HG02610 (cell line): Measurements from ENCODE around the gene RNF40.

ENCODE experiments used
- ATAC-seq: cut with Tn5 transposase; IDR thresholded peaks from one replicate; pipeline ENCODE4 v1.9.1; 2021; ENCODE audit warnings: mild to moderate bottlenecking, moderate library complexity; ENCODE audit not compliant: unreplicated experiment

Gene RNF40

DNA sequence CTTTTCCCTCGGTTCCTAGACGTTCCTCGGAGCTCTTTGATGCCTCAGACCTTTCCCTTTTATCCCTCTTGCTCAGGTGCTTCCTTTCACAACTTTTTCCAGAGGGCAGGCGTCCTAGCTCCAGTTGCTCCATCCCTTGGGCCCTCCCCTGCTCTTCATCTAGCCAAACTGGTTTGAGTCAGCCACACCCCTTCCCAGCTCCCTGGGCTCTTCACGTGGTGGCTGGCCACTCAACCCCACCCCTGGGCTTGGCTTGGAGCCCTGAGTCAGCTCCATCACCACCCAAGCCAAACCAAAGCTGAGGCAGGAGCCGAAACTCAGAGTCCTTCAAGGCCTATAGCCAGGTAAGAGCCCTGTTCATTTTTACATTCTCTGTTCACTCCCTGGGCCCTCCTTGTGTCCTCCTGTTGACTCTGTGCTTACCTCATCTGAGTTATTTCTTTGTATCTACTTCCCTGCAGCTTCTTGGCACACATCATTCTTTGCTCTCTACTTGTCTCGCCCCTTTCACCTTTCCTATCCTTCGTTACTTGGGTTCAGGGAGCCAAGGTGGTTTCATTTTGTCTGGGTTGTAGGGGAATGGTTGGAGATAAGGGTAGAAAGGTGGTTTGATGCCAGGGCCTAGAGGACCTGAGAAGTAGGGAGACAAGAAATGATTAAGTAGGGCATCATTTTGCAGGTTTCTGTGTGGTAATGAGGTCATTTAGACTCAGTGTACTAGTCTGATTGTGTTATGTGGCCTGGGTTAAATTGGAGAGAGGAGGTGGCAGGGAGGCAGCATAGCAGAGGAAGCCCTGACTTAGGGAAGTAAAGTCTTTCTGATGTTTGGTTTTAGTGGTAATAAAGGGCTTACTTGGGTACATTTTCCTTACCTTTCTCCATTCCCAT lies 21.5 kb upstream of the RNF40 start:
- no peak for ATAC-seq

DNA sequence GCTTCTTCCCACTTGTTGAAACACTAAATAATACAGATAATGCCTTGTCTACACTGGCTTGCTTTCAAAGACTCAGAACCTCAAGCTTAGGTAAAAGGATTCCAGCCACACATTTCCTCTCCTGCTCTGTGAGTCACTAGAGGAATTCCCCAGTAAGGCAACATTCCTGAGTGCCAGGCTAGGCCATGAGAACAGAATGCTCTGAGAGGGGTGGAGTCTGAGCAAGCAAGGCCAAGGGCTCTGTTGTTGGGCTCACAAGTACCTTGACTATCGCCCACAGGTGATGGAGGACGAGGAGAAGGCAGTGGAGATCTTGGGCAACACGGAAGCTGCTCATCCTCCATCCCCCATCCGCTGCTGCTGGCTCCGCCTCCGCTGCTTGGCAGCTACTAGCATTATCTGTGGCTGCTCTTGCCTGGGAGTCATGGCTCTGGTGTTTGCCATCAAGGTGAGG lies 20.6 kb upstream of the RNF40 start:
- no peak for ATAC-seq

DNA sequence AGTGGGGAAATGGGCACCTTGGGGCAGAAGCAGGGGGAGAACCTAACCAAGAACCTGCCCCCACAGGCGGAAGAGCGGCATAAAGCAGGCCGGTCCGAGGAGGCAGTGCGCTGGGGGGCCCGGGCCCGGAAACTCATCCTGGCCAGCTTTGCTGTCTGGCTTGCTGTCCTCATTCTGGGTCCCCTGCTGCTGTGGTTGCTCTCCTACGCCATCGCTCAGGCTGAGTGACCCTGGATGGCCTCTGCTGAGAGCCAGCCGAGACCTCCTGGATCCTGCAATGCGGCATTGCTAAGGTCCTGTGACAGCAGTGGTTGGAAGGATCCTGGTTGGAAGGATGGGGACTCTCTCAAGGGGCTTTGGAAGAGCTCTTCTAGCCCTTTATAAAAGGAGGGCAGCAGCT lies 18.4 kb upstream of the RNF40 start:
- no peak for ATAC-seq

DNA sequence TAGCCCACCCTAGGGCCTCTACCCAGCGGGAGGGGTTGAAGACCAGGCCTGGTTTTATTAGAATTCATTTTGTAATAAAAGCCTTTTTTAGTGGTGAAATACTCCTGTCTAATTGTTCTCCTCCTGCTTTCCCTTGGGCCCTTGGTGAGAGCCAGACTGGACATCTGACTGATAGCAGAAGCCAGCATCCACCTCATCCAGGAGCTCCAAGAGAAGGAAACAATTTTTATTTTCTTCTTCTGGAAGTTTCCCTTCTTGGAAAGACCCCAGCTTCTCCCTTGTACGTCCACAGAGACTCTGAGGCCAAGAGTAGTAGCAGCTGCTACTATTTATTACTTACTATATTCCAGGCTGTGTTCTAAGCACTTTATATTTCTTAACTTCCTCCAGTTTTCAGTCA lies 17.9 kb upstream of the RNF40 start:
- ATAC-seq: no peak

DNA sequence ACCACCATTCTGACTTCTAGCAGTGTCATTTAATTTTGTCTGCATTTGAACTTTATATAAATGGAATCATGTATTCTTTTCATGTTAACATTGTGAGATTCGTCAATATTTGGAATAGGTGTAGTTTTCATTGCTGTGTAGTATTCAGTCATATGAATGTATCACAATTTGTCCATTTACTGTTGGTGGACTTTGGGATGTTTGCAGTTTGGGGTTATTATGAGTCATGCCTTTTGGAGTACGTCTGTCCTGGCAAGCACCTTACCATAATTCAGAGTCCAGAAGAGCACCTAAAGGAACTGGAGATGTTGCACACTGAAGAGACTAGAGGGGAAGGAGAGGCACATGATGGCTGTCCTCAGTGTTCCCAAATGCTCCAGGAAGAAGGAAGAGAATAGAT lies 17.0 kb upstream of the RNF40 start:
- ATAC-seq: no peak

DNA sequence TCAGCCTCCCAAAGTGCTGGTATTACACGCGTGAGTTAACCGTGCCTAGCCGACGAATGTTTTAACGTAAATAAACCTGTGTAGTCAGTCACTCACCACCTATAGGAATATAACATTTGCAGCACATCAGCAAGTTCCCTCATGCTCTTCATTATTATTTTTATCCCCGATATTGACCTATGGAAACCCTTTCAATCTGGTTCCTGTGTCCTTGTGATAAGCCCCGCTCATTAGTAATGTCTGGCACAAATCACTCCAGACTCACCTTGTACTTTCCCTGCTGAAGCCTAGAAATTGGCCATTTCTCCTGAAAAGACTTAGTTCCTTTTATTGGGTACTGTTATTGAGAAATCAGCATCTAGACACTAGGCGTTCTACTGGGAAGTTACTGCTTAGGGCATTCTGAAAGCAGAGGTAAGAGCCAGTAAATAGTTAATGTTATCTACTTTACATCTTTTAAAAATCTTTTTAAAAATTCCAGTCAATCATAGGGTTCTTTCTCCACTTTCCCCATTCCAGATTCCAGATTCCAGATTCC lies 15.4 kb upstream of the RNF40 start:
- no peak for ATAC-seq

DNA sequence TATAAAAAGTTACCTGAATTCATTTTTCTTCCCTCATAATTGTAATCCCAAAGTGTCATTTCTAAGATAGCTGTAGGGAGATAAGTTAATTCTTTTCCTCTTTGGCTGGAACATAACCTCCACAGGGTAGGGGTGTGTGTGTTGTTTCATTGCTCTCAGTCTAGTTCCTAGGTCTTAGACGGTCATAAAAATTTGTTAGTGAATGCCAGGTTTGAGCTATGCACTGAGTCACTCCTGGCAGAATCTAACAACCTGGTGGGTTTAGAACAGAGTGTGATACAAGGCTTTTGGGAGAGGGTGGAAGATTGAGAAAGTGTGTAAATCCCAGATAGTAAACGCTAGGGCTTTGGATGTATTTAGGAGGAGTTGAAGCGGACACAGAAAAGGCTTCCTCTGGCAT lies 14.8 kb upstream of the RNF40 start:
- no peak for ATAC-seq

DNA sequence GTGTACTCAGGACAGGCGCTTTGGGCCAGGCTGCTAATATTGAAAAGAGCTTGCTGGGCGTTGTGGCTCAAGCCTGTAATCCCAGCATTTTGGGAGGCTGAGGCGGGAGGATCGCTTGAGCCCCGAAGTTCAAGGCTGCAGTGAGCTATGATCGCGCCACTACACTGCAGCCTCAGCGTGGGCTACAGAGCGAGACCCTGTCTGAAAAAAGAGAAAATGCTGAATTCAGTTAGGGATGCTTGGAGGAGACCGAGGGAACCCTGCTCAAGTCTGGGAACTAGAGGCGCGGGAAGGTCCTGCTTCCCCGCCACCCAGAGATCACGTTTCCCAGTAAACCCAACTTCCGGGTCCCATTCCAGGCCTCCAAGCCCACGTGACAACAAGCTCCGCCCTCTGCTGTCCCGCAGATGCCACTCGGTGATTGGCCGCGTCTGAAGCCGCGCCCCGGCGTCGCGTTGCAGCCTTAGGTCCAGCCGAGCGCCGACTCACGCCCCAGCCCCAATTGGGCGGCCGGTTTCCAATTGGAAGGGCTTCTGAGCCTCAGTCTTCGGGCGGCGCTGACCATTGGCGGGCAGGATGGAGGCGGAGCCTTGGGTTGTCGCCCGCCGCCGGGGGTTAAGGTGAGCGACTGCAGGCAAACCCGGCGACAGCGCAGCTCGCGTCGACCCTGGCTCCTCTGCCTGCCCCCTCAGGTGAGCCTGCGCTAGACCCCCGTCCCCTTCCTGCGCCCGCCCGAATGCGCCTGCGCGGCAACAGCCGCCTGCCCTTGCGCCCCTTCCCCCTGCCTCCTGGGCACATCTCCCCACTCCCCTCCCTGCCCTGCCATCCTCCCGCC lies 14.1 kb upstream of the RNF40 start, which contains the start of gene PHKG2:
Gene PHKG2 (plus strand): TSS at position 627 of the 835 bp plus-strand sequence. CDS start 396 bp downstream, outside the sequence.
- ATAC-seq: peak; percentile 98

DNA sequence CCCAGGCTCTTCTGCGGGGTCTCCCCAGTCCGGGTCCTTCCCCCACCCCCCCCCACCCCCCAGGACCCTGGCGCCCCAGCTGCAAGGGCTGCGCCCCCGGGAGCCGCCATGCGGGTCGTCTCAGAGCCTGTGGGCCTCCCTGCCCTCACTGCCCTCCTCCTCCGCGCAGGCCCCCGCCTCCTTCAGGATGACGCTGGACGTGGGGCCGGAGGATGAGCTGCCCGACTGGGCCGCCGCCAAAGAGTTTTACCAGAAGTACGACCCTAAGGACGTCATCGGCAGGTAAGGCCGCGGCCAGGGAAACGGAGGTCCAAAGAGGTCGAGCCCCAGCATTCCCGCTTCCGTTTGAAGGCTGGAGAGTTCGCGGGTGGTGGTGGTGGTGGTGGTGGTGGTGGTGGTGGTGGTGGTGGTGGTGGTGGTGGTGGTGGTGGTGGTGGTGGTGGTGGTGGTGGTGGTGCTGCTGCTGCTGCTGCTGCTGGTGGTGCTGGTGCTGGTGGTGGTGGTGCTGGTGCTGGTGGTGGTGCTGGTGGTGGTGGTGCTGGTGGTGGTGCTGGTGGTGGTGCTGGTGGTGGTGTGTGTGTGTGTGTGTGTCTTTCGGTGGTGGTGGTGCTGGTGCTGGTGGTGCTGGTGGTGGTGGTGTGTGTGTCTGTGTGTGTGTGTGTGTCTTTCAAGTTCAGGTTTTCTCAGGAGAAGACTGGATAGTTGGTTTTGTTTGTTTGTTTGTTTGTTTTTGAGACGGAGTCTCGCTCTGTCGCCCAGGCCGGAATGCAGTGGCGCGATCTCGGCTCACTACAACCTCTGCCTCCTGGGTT lies 13.3 kb upstream of the RNF40 start:
- peak; percentile 5 for ATAC-seq

DNA sequence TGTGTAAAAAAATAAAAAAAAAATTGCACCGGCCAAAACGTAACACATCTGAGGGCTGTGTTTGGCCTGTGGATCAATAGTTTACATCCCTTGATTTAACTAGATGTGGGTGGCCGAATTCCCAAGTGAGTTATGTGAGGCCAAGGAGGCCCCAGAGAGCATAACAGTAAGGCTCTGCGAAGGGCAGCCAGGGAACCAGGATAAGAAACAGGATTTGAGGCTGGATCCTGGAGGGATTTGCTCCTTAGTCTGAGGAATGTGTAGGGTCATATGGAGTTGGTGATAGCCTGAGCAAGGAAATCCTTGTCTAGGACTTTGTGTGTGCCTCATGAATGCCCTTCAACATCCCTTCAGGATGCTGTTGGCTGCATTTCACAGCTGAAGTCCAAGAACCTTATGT lies 11.9 kb upstream of the RNF40 start:
- no peak for ATAC-seq

DNA sequence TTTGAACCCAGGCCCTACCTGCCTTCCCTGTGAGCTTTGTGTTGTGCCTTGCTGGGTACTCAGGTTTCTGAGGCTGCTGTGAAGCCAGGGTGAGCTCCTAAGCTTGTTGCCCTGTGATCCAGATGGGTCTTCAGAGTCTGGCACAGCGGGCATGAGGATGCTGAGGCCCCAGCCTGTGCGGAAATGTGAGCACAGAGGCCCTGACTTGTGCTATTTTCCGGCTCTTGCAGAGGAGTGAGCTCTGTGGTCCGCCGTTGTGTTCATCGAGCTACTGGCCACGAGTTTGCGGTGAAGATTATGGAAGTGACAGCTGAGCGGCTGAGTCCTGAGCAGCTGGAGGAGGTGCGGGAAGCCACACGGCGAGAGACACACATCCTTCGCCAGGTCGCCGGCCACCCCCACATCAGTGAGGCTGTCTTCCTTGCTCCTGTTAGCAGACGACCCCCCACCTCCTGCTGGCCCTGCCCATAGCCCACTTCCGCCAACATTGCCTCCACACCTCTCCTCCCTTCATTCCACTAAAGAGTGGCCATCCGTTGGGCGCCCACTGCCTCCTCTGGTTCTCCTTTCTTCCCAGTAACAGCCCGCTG lies 11.2 kb upstream of the RNF40 start:
- no peak for ATAC-seq

DNA sequence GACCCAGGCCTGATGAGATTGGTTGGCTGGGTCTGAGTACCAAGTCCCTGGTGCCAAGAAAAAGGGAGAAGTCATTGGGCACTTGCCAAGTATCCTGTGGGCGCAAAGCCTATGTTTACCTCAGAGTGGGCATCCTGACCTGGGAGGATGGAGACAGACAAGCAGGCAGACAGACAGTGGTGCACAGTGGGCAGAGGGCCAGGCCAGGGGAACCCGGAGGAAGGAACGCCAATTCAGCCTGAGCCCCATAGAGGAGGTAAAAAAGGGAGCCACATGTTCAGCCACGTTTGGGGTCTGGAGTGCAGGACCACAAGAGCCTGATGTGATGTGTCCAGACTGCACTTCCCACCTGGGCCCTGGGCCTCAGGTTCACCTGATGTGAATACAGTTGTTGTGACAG lies 8.5 kb upstream of the RNF40 start:
- ATAC-seq: no peak

DNA sequence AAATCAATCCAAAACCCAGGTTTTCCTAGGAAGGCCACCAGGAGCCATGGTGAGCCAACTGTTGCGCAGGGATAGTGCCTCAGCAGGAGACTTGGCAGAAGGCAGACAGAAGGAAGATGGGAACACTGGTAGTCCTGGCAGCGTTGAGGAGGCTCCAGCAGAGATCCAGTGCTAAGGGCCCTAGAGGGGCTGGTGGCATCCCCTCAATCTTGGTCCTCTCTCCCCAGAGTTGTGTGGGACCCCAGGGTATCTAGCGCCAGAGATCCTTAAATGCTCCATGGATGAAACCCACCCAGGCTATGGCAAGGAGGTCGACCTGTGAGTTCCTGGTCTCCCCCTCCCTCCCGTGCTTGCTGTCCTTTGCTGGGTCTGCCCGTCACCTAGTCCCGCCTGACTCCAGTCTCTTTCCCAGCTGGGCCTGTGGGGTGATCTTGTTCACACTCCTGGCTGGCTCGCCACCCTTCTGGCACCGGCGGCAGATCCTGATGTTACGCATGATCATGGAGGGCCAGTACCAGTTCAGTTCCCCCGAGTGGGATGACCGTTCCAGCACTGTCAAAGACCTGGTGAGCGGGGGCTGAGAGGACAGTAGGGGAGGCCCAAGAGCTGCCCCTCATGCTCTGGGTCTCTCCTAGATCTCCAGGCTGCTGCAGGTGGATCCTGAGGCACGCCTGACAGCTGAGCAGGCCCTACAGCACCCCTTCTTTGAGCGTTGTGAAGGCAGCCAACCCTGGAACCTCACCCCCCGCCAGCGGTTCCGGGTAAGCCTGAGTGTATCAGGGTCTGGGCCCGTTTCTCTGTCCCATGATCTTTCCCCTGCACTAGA lies 6.0 kb upstream of the RNF40 start:
- ATAC-seq: no peak

DNA sequence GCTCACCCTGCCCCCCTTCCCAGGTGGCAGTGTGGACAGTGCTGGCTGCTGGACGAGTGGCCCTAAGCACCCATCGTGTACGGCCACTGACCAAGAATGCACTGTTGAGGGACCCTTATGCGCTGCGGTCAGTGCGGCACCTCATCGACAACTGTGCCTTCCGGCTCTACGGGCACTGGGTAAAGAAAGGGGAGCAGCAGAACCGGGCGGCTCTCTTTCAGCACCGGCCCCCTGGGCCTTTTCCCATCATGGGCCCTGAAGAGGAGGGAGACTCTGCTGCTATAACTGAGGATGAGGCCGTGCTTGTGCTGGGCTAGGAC lies 5.4 kb upstream of the RNF40 start:
- ATAC-seq: no peak

DNA sequence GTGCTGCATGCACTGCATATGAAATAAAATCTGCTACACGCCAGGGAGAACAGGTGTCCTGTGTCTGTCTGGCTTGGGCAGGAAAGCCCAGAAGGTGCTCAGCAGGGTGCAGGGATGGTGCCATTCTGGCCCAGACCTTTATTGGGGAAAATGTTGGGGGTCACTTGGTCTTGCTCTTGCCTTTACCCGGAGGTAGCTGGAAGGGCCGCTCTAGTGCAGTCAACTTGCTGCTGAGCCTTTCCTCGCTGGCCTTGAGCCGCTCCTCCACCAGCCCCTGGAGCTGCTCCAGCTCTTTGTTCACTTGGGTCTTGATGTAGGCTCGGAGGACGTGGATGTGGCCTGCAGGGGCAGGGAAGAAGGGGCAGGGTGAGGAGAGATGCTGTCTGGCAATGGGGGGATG lies 4.8 kb upstream of the RNF40 start:
- no peak for ATAC-seq

DNA sequence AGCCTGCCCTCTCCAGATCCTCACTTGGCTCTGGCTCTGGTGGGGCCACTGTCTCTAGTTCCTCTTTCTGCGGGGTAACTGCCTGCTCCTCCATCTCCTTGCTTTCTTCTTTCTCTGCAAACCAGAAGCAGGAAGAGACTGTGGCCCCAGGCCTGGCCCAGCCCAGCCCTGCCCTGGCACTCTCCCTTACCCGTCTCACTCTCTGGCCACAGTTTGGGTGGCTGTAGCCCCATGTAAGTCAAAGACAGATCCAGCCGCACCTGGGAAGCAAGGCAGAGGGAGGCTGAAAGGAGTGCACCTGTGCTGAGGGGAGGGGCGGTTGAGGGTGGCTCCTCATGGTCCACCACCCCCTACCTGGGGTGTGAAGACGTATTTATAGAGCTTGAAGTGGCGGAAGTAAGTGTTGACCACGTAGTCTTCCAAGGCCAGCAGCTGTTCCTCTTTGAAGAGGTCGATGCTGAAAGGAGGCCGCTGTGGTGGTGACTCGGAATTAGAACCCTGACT lies 3.1 kb upstream of the RNF40 start:
- ATAC-seq: no peak

DNA sequence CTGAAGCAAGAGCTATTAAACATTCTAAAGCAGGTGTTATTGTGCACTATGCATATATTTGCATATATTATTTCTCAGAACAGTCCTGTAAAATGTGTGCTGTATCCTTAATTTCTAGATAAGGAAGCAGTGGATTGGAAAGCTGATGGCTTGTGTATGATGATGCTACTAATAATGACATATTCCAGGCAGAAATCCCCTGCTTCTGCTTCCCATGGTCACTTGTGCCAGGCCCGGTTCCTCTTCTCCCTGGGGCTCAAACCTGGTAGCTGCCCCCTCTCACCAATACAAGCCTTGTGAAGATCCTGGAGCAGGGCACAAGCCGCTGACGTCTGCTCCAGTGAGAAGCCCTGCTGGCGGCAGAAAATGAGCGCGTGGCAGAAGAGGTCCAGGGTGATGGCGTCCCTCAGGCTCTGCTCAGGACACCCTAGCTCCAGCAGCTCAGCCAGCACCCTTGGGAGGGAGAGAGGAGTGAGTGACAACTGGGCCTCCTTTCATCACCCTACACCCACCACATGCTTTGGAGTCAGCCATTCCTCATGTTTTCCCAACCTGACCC lies 2.0 kb upstream of the RNF40 start:
- no peak for ATAC-seq

DNA sequence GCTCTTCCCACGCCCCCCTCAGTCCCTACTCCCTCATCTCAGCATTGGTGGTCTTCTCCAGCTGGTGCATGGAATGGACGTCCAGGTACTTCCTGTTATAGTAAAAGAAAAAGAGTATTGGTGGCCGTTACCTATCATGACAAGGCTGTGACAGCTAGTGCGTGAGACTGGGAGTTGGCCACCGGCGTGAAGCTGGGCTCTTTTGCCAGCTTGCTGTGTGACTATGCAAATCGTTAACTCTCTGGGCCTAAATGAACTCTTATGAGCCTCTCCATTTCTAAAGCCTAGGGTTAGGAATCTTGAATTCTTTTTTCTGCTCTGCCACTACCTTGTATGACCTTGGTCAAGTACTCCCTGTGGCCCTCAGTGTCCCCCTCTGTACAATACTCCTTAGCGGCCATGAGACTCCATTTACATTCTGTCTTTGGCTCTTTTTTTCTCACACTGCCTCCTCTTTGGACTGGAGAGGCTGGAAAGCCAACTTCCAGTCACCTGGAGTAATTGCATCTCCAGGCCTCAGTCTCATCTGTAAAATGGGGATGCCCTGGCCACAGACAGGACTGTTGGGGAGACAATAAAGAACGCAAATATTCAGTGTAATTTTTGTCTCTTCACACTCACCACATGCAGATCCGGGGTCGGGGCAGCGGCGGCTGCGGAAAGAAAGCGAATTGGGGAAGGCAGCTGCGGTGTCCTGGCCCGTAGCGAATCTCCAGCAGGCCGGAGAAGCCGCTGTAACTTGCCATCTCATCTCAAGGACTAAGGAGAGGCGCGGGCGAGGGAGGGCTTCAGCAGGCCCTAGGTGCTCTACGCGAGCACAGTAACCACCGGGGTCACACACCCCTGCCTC lies 1.3 kb upstream of the RNF40 start:
- no peak for ATAC-seq
